ENCODE data around the gene SMIM1. TPM values are rescaled to one million over a fixed set of nuclear protein-coding genes. Genes with fewer than 3 reads are reported as not detected.
"Not testable (repeated sequence)": the region's sequence is repeated elsewhere in the genome, so short reads cannot be mapped to it uniquely, and the experiment has no call there.

Gene SMIM1
- total RNA-seq, 1 donor from 2014 or later, result 1.3 TPM

DNA sequence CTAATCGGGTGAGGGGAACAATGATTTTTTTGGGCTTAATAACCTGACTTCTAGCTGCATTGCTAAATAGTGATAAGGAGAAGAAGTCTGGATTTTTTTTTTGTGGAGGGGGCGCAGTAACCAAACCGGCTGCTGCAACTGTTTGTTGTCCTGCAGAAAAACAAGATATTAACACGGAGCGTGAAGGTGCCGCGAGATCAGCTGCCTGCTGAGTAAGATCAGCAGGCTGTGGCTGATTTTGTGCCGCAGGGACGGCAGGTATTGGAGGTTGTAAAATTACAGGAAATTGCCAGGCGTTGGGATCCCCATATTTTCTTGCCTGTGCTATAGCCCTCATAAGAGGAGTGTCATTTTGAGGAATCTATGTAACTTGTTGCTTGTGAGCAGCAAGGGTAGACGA lies 32.5 kb downstream of the SMIM1 start:
- H3K4me1 Mint-ChIP-seq (ENCODE audit: unreplicated experiment), result peaks cover 2% of the 10 kb centered on the region
- no peaks in the 10 kb centered on the region for H3K36me3 Mint-ChIP-seq (ENCODE audit: unreplicated experiment)

GRCh38 chr1:3807769-3808168 lies 35.2 kb downstream of the SMIM1 start:
- Mint-ChIP-seq H3K4me1 (ENCODE audit: unreplicated experiment) (peaks cover 5% of the 10 kb centered on the region), H3K36me3 (ENCODE audit: unreplicated experiment) (no peaks in the 10 kb centered on the region), H3K9me3 (ENCODE audit: unreplicated experiment) (no peaks in the 10 kb centered on the region), H3K27me3 (ENCODE audit: unreplicated experiment) (peaks cover 20% of the 10 kb centered on the region), H3K27ac (ENCODE audit: unreplicated experiment) (no peak overlapping the region), H3K4me3 (ENCODE audit: unreplicated experiment) (no peak overlapping the region)
- DNase-seq (ENCODE audit: extremely low spot score, unreplicated experiment), result no peak
- TF ChIP-seq, protein P1, sequence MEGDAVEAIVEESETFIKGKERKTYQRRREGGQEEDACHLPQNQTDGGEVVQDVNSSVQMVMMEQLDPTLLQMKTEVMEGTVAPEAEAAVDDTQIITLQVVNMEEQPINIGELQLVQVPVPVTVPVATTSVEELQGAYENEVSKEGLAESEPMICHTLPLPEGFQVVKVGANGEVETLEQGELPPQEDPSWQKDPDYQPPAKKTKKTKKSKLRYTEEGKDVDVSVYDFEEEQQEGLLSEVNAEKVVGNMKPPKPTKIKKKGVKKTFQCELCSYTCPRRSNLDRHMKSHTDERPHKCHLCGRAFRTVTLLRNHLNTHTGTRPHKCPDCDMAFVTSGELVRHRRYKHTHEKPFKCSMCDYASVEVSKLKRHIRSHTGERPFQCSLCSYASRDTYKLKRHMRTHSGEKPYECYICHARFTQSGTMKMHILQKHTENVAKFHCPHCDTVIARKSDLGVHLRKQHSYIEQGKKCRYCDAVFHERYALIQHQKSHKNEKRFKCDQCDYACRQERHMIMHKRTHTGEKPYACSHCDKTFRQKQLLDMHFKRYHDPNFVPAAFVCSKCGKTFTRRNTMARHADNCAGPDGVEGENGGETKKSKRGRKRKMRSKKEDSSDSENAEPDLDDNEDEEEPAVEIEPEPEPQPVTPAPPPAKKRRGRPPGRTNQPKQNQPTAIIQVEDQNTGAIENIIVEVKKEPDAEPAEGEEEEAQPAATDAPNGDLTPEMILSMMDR (IDR thresholded peaks at IDR 0.05), result no peak

More for the DNA sequence above, 32.5 kb downstream of the SMIM1 start:
- Mint-ChIP-seq H3K27me3 (ENCODE audit: unreplicated experiment) (peaks cover 29% of the 10 kb centered on the region), H3K4me3 (ENCODE audit: unreplicated experiment) (no peak overlapping the region), H3K9me3 (ENCODE audit: unreplicated experiment) (no peaks in the 10 kb centered on the region), H3K27ac (ENCODE audit: unreplicated experiment) (no peak overlapping the region)
- no peak for DNase-seq (ENCODE audit: extremely low spot score, unreplicated experiment)
- TF ChIP-seq, protein P1 (IDR thresholded peaks at IDR 0.05), result no peak

GRCh38 chr1:3809680-3810079 lies 37.1 kb downstream of the SMIM1 start:
- no peak overlapping the region for H3K4me3 Mint-ChIP-seq (ENCODE audit: unreplicated experiment)
- H3K4me1 Mint-ChIP-seq (ENCODE audit: unreplicated experiment), result peaks cover 5% of the 10 kb centered on the region
- no peak overlapping the region for H3K27ac Mint-ChIP-seq (ENCODE audit: unreplicated experiment)
- peaks cover under 1% of the 10 kb centered on the region for H3K36me3 Mint-ChIP-seq (ENCODE audit: unreplicated experiment)
- no peak for DNase-seq (ENCODE audit: extremely low spot score, unreplicated experiment)
- no peaks in the 10 kb centered on the region for H3K9me3 Mint-ChIP-seq (ENCODE audit: unreplicated experiment)
- H3K27me3 Mint-ChIP-seq (ENCODE audit: unreplicated experiment), result peaks cover 5% of the 10 kb centered on the region
- TF ChIP-seq, protein P1 (IDR thresholded peaks at IDR 0.05), result no peak

- not testable (repeated sequence) for H3K4me1 Mint-ChIP-seq (ENCODE audit: unreplicated experiment); H3K36me3 Mint-ChIP-seq (ENCODE audit: unreplicated experiment); H3K27ac Mint-ChIP-seq (ENCODE audit: unreplicated experiment); DNase-seq (ENCODE audit: extremely low spot score, unreplicated experiment); H3K4me3 Mint-ChIP-seq (ENCODE audit: unreplicated experiment); H3K27me3 Mint-ChIP-seq (ENCODE audit: unreplicated experiment); H3K9me3 Mint-ChIP-seq (ENCODE audit: unreplicated experiment)
Observed at GRCh38 chr1:3810149-3810761, 37.7 kb downstream of the SMIM1 start.

- H3K4me1 Mint-ChIP-seq (ENCODE audit: unreplicated experiment), result peaks cover 5% of the 10 kb centered on the region
- DNase-seq (ENCODE audit: extremely low spot score, unreplicated experiment), result no peak
- no peaks in the 10 kb centered on the region for H3K9me3 Mint-ChIP-seq (ENCODE audit: unreplicated experiment)
- H3K27me3 Mint-ChIP-seq (ENCODE audit: unreplicated experiment), result no peaks in the 10 kb centered on the region
- no peak overlapping the region for H3K4me3 Mint-ChIP-seq (ENCODE audit: unreplicated experiment)
- peaks cover 8% of the 10 kb centered on the region for H3K36me3 Mint-ChIP-seq (ENCODE audit: unreplicated experiment)
- no peak overlapping the region for H3K27ac Mint-ChIP-seq (ENCODE audit: unreplicated experiment)
- TF ChIP-seq, protein P1 (IDR thresholded peaks at IDR 0.05), result no peak
Observed at GRCh38 chr1:3811595-3811911, 39.0 kb downstream of the SMIM1 start.

- no peak for DNase-seq (ENCODE audit: extremely low spot score, unreplicated experiment)
- H3K4me3 Mint-ChIP-seq (ENCODE audit: unreplicated experiment), result no peak overlapping the region
- no peak overlapping the region for H3K27ac Mint-ChIP-seq (ENCODE audit: unreplicated experiment)
- peaks cover 8% of the 10 kb centered on the region for H3K4me1 Mint-ChIP-seq (ENCODE audit: unreplicated experiment)
- H3K27me3 Mint-ChIP-seq (ENCODE audit: unreplicated experiment), result no peaks in the 10 kb centered on the region
- TF ChIP-seq, protein P1 (IDR thresholded peaks at IDR 0.05), result no peak
- peaks cover 12% of the 10 kb centered on the region for H3K36me3 Mint-ChIP-seq (ENCODE audit: unreplicated experiment)
- H3K9me3 Mint-ChIP-seq (ENCODE audit: unreplicated experiment), result no peaks in the 10 kb centered on the region
Observed at GRCh38 chr1:3814065-3814464, 41.5 kb downstream of the SMIM1 start.

Data from osteocyte (in vitro differentiated cells).